AG09319 (cell line): ENCODE results near the gene ISCU.
"Not testable (repeated sequence)": the region's sequence is repeated elsewhere in the genome, so short reads cannot be mapped to it uniquely, and the experiment has no call there.

ENCODE experiments used
- DNase-seq: peaks from one replicate; pipeline ENCODE4 v3.0.0-alpha.2; 2010; ENCODE audit warnings: low read depth; ENCODE audit errors: extremely low read depth
- TF ChIP-seq, protein P1 (sequence below): IDR thresholded peaks from 2 replicates; pipeline ENCODE4 v1.5.1; 2011; ENCODE audit warnings: low read depth, mild to moderate bottlenecking, inconsistent platforms, low read length, moderate library complexity

Gene ISCU

GRCh38 chr12:108614639-108615038, 52.2 kb downstream of the ISCU start:
- DNase-seq = no peak
- TF ChIP-seq, protein P1, sequence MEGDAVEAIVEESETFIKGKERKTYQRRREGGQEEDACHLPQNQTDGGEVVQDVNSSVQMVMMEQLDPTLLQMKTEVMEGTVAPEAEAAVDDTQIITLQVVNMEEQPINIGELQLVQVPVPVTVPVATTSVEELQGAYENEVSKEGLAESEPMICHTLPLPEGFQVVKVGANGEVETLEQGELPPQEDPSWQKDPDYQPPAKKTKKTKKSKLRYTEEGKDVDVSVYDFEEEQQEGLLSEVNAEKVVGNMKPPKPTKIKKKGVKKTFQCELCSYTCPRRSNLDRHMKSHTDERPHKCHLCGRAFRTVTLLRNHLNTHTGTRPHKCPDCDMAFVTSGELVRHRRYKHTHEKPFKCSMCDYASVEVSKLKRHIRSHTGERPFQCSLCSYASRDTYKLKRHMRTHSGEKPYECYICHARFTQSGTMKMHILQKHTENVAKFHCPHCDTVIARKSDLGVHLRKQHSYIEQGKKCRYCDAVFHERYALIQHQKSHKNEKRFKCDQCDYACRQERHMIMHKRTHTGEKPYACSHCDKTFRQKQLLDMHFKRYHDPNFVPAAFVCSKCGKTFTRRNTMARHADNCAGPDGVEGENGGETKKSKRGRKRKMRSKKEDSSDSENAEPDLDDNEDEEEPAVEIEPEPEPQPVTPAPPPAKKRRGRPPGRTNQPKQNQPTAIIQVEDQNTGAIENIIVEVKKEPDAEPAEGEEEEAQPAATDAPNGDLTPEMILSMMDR = no peak

DNA sequence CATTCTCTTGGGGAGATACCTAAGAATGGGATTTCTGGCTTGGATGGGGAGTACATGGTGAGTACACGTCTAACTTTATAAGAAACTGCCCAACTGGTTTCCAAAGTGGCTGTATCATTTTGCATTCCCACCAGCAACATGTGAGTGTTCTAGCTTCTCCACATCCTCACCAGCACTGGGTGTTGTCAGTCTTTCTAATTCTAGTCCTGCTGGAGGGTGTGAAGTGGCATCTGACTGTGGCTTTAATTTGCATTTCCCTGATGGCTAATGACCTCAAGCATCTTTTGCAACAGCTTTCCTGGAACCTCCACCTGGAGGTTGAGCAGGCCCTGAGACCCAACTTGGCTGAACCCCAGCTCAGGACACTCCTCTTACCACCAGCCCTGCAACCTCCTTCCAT, 53.5 kb downstream of the ISCU start:
- no peak for DNase-seq
- TF ChIP-seq, protein P1 = no peak

DNA sequence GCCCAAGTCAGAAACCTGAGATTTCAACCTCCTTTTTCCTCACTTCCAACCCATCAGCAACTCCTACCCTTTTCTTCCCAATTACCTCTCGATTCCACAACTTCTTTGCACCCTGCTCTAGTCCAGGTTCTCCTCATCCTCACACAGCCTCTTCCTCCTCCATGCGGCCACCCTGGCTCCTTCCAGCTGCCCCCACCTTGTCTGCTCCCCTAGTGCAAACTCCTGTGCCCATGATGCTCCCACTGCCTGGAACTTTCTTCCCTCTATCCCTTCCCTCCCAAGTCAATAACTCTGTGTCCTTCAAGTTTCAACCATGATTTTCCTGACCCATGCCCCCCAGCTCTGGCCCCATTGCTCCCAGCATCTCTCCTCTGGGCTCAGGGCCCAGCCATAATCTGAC, 54.0 kb downstream of the ISCU start:
- TF ChIP-seq, protein P1 = no peak
- DNase-seq = no peak

GRCh38 chr12:108616941-108617858, 54.8 kb downstream of the ISCU start:
- TF ChIP-seq, protein P1 = no peak
- no peak for DNase-seq

DNA sequence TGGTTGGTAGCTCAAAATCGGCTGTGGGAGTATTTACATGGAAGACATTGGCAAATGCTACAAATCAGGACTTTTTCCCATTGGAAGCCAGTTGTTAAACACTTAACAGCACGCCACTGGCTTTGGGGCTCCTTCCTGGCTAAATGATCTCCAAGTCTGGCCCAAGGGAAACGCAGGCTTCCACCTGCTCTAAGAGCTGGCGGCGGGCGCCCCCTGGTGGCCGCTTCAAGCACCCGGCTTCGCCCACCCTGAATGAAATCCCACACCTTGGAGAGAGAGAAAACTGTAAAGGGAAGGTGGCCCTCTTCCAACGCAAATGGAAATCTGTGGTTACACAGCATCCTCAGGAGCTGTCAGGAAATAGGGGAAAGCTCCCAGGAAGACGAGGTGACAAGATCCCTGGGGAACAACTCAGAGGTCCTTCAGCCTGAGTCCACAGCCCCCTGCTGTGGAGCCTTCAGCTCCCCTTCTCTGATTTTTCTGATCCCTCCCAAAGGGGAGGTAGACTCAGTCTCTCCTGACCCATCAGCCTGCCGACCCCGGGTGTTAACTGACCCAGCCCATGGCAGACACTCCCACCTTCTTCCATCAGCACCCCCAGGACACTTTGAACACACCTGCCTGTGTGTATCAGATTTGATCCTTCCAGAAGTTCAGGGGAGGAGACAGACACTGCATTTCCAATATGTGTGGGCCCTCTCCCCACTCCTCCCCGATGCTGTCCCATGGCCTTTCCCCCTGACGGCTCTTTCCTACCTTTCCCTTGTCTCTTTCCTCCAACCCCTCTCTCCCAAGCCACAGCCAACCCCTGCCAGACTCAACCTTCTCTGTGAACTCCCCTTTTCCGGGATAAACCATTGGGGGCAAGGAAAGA, 55.9 kb downstream of the ISCU start:
- DNase-seq = peak; percentile 74
- TF ChIP-seq, protein P1 = peak; percentile 95

DNA sequence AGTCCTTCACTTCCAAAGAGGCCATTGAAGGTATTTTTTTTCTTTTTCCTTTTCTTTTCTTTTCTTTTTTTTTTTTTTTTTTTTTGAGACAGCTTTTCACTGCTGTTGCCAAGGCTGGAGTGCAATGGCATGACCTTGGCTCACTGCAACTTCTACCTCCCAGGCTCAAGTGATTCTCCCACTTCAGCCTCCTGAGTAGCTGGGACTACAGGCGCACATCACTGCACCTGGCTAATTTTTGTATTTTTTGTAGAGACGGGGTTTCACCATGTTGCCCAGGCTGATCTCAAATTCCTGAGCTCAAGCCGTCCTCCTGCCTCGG, 56.5 kb downstream of the ISCU start:
- DNase-seq = not testable (repeated sequence)
